GM12891 (cell line): ENCODE measurements around the gene MIER3.

Source experiments
- PAX5 ChIP-seq: IDR thresholded peaks from 2 replicates; pipeline ENCODE4 v1.6.1; 2011; ENCODE audit warnings: low read length, moderate library complexity, mild to moderate bottlenecking; ENCODE audit not compliant: insufficient read depth, severe bottlenecking
- POLR2A ChIP-seq: IDR thresholded peaks from 2 replicates; pipeline ENCODE4 v1.6.1; 2011; ENCODE audit warnings: low read depth, low read length, control low read depth
- POLR2AphosphoS5 ChIP-seq: IDR thresholded peaks from 2 replicates; pipeline ENCODE4 v1.6.1; 2011; ENCODE audit warnings: low read depth, low read length, control low read depth
- POU2F2 ChIP-seq: IDR thresholded peaks from 2 replicates; pipeline ENCODE4 v1.6.1; 2011; ENCODE audit warnings: low read depth, mild to moderate bottlenecking, control low read depth, low read length, moderate library complexity
- SPI1 ChIP-seq: IDR thresholded peaks from 2 replicates; pipeline ENCODE4 v1.6.1; 2011; ENCODE audit warnings: low read depth, low read length, control low read depth
- TAF1 ChIP-seq: IDR thresholded peaks from 2 replicates; pipeline ENCODE4 v1.6.1; 2011; ENCODE audit warnings: low read depth, low read length, control low read depth

DNA sequence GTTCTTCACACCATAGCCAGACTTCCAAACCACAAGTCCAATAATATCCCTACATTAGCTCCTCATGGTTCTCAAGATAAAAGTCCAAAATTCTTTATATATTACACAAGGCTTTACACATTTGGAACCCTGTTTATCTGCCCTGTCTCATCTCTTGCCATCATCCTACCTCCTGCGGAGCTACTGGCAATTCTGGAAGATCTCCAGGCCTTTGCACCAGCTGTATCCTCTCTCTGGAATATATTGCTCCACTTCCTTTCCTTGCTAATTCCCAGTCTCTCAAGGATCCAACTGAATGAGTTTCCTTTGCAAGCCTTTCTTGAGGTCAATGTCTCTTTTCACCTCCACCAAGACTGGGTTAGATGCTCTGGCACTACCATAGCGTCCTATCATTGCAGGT, 41.3 kb upstream of the MIER3 start:
- no peak for TF ChIP-seq POLR2A
- TF ChIP-seq TAF1: no peak
- TF ChIP-seq POLR2AphosphoS5: no peak
- TF ChIP-seq SPI1: no peak
- TF ChIP-seq PAX5: no peak
- TF ChIP-seq POU2F2: no peak
